Activated CD8-positive, alpha-beta memory T cell treated with anti-CD3 and anti-CD28 coated beads for 4 hours (primary cell): ENCODE results near the gene NCOA6.
A peak's percentile ranks its signal among the peaks of the same experiment; 100 is the strongest.

Source experiments
- DNase-seq, 2 donors: peaks; one replicate each; pipeline ENCODE4 v3.0.0-alpha.2; 2020; ENCODE audit warnings: low read depth in 2 of 2

NCOA6 gene

GRCh38 chr20:34825530-34826362 lies at the start of gene NCOA6:
Gene NCOA6, minus strand, starts transcription at chr20:34825651. Its CDS starts 43,296 bp downstream, at chr20:34782355.
- DNase-seq: peak; percentile 71 to 78

GRCh38 chr20:34874094-34874654 lies 48.7 kb upstream of the NCOA6 start:
- no peak for DNase-seq

GRCh38 chr20:34873583-34874093 lies 48.2 kb upstream of the NCOA6 start:
- DNase-seq: no peak

GRCh38 chr20:34872622-34873224 lies 47.3 kb upstream of the NCOA6 start, which contains the start of gene GGT7:
Gene GGT7, minus strand, starts transcription at chr20:34872856. Its CDS starts 41 bp downstream, at chr20:34872815.
- DNase-seq: peak; percentile 76 to 83

- no peak for DNase-seq
Measured at GRCh38 chr20:34871966-34872621, 46.6 kb upstream of the NCOA6 start.

- DNase-seq: no peak
Measured at GRCh38 chr20:34871320-34871926, 46.0 kb upstream of the NCOA6 start.

GRCh38 chr20:34864216-34864615 lies 38.8 kb upstream of the NCOA6 start:
- DNase-seq: no peak

- no peak for DNase-seq
Measured at GRCh38 chr20:34863421-34863965, 38.0 kb upstream of the NCOA6 start.

GRCh38 chr20:34862724-34863123 lies 37.3 kb upstream of the NCOA6 start:
- no peak for DNase-seq

GRCh38 chr20:34861386-34862084 lies 36.1 kb upstream of the NCOA6 start:
- DNase-seq: no peak

GRCh38 chr20:34859826-34860545 lies 34.5 kb upstream of the NCOA6 start:
- no peak for DNase-seq

GRCh38 chr20:34859367-34859766 lies 33.9 kb upstream of the NCOA6 start:
- no peak for DNase-seq

- no peak for DNase-seq
Measured at GRCh38 chr20:34852298-34852697, 26.8 kb upstream of the NCOA6 start.

GRCh38 chr20:34850969-34851368 lies 25.5 kb upstream of the NCOA6 start:
- DNase-seq: no peak

- no peak for DNase-seq
Measured at GRCh38 chr20:34849778-34850177, 24.3 kb upstream of the NCOA6 start.

GRCh38 chr20:34848597-34848996 lies 23.1 kb upstream of the NCOA6 start:
- DNase-seq: no peak

- no peak for DNase-seq
Measured at GRCh38 chr20:34843421-34843820, 18.0 kb upstream of the NCOA6 start.

- no peak for DNase-seq
Measured at GRCh38 chr20:34842143-34842542, 16.7 kb upstream of the NCOA6 start.

GRCh38 chr20:34834459-34834893 lies 9.0 kb upstream of the NCOA6 start:
- no peak for DNase-seq

- no peak for DNase-seq
Measured at GRCh38 chr20:34831936-34832335, 6.5 kb upstream of the NCOA6 start.
